Mucosa of rectum (tissue), 2 donors: ENCODE data around the gene GJC2.

Experiments used
- H3K27ac ChIP-seq, 2 donors: one replicate each; pipeline ENCODE4 v1.7.0; 2013; ENCODE audit warnings: inconsistent platforms in 2 of 2, low read depth in 2 of 2, low read length in 2 of 2
- H3K27me3 ChIP-seq, 2 donors: one replicate each; pipeline ENCODE4 v1.7.0; 2013; ENCODE audit warnings: low read length in 2 of 2; ENCODE audit not compliant: control insufficient read depth in 2 of 2, insufficient read depth in 2 of 2
- H3K36me3 ChIP-seq, 2 donors: one replicate each; pipeline ENCODE4 v1.7.0; 2013; ENCODE audit warnings: low read length in 2 of 2; ENCODE audit not compliant: control insufficient read depth in 2 of 2, insufficient read depth in 2 of 2
- H3K4me1 ChIP-seq, 2 donors: one replicate each; pipeline ENCODE4 v1.7.0; 2013; ENCODE audit warnings: low read length in 2 of 2, mild to moderate bottlenecking in 1 of 2; ENCODE audit not compliant: control insufficient read depth in 2 of 2, insufficient read depth in 2 of 2
- H3K4me3 ChIP-seq, 2 donors: one replicate each; pipeline ENCODE4 v1.7.0; 2013; ENCODE audit warnings: low read length in 2 of 2
- H3K9ac ChIP-seq, 2 donors: one replicate each; pipeline ENCODE4 v1.7.0; 2013; ENCODE audit warnings: low read length in 2 of 2, low read depth in 1 of 2, mild to moderate bottlenecking in 1 of 2
- H3K9me3 ChIP-seq, 2 donors: one replicate each; pipeline ENCODE4 v1.7.0; 2013; ENCODE audit warnings: low read length in 2 of 2; ENCODE audit not compliant: control insufficient read depth in 2 of 2
- donor health status: healthy.
- donor health status: Normal muscosa, but diverticular disease.

The GJC2 gene

GRCh38 chr1:228136901-228137300, 12.8 kb upstream of the GJC2 start:
- Histone ChIP-seq H3K27ac (no peak overlapping the region), H3K4me3 (no peak overlapping the region), H3K9ac (no peak overlapping the region), H3K4me1 (peaks cover 9 to 11% of the 10 kb centered on the region in 2 donors), H3K27me3 (no peaks in the 10 kb centered on the region), H3K9me3 (no peaks in the 10 kb centered on the region), H3K36me3 (peaks cover 0 to 3% of the 10 kb centered on the region in 2 donors)

GRCh38 chr1:228139406-228139930, 10.3 kb upstream of the GJC2 start:
- no peaks in the 10 kb centered on the region for H3K27me3 ChIP-seq
- peaks cover 0 to 6% of the 10 kb centered on the region in 2 donors for H3K36me3 ChIP-seq
- no peaks in the 10 kb centered on the region for H3K9me3 ChIP-seq
- H3K4me1 ChIP-seq: peaks cover 21 to 22% of the 10 kb centered on the region in 2 donors
- H3K27ac ChIP-seq: peak overlapping the region; percentile 98 to 100
- H3K4me3 ChIP-seq: peak overlapping the region; percentile 85 to 90
- H3K9ac ChIP-seq: peak overlapping the region; percentile 72 to 95

- Histone ChIP-seq H3K27me3 (no peaks in the 10 kb centered on the region), H3K9me3 (no peaks in the 10 kb centered on the region), H3K27ac (peak within 1 kb of the TSS; percentile 98 to 100), H3K4me3 (peak within 1 kb of the TSS; percentile 85 to 90), H3K9ac (peak within 1 kb of the TSS; percentile 95 to 99), H3K36me3 (peaks cover 0 to 6% of the 10 kb centered on the region in 2 donors), H3K4me1 (peaks cover 21 to 22% of the 10 kb centered on the region in 2 donors)
Measured at GRCh38 chr1:228139931-228140723, 9.6 kb upstream of the GJC2 start, which contains the start of gene GUK1. GUK1 (plus strand) TSS chr1:228140279; CDS start chr1:228140303, 24 bp downstream.

GRCh38 chr1:228140724-228141225, 9.0 kb upstream of the GJC2 start:
- H3K9ac ChIP-seq: peak overlapping the region; percentile 95 to 99
- H3K4me1 ChIP-seq: peaks cover 21 to 22% of the 10 kb centered on the region in 2 donors
- peak overlapping the region; percentile 85 to 90 for H3K4me3 ChIP-seq
- H3K27me3 ChIP-seq: no peaks in the 10 kb centered on the region
- H3K36me3 ChIP-seq: peaks cover 0 to 7% of the 10 kb centered on the region in 2 donors
- H3K9me3 ChIP-seq: no peaks in the 10 kb centered on the region
- peak overlapping the region; percentile 98 to 100 for H3K27ac ChIP-seq

GRCh38 chr1:228141226-228142044, 8.3 kb upstream of the GJC2 start:
- no peaks in the 10 kb centered on the region for H3K27me3 ChIP-seq
- H3K27ac ChIP-seq: peak overlapping the region; percentile 98 to 100
- H3K4me1 ChIP-seq: peaks cover 21 to 22% of the 10 kb centered on the region in 2 donors
- H3K36me3 ChIP-seq: peaks cover 5 to 10% of the 10 kb centered on the region in 2 donors
- H3K9ac ChIP-seq: peak overlapping the region; percentile 95 to 99
- peak overlapping the region; percentile 85 to 90 for H3K4me3 ChIP-seq
- no peaks in the 10 kb centered on the region for H3K9me3 ChIP-seq

- peaks cover 21 to 22% of the 10 kb centered on the region in 2 donors for H3K4me1 ChIP-seq
- H3K9ac ChIP-seq: peak overlapping the region; percentile 95 to 99
- H3K27ac ChIP-seq: peak overlapping the region; percentile 98 to 100
- no peaks in the 10 kb centered on the region for H3K27me3 ChIP-seq
- no peaks in the 10 kb centered on the region for H3K9me3 ChIP-seq
- H3K4me3 ChIP-seq: peak overlapping the region; percentile 85 to 90
- H3K36me3 ChIP-seq: peaks cover 10 to 12% of the 10 kb centered on the region in 2 donors
Measured at GRCh38 chr1:228142155-228142691, 7.5 kb upstream of the GJC2 start.

GRCh38 chr1:228142701-228143136, 7.0 kb upstream of the GJC2 start:
- Histone ChIP-seq H3K27ac (no peak overlapping the region), H3K4me3 (no peak overlapping the region), H3K9me3 (no peaks in the 10 kb centered on the region), H3K27me3 (no peaks in the 10 kb centered on the region), H3K36me3 (peaks cover 10 to 15% of the 10 kb centered on the region in 2 donors), H3K9ac (no peak overlapping the region), H3K4me1 (peaks cover 21 to 22% of the 10 kb centered on the region in 2 donors)

GRCh38 chr1:228143480-228144192, 6.1 kb upstream of the GJC2 start:
- no peak overlapping the region for H3K9ac ChIP-seq
- peaks cover 14 to 21% of the 10 kb centered on the region in 2 donors for H3K36me3 ChIP-seq
- H3K9me3 ChIP-seq: no peaks in the 10 kb centered on the region
- no peak overlapping the region for H3K4me3 ChIP-seq
- no peak overlapping the region for H3K27ac ChIP-seq
- no peaks in the 10 kb centered on the region for H3K27me3 ChIP-seq
- H3K4me1 ChIP-seq: peaks cover 21 to 22% of the 10 kb centered on the region in 2 donors
